Islet precursor cell (in vitro differentiated cells): ENCODE results near the gene ATP7B.
"Not testable (repeated sequence)": the region's sequence is repeated elsewhere in the genome, so short reads cannot be mapped to it uniquely, and the experiment has no call there.

Experiments
- DNase-seq: peaks from one replicate; pipeline ENCODE4 v3.0.0-alpha.2; 2018

ATP7B gene

GRCh38 chr13:51920786-51921185 is 90.5 kb downstream of the ATP7B start:
- DNase-seq = peak; percentile 52

- DNase-seq = no peak
Measured at GRCh38 chr13:51920267-51920666, 91.0 kb downstream of the ATP7B start.

GRCh38 chr13:51919531-51919930 is 91.7 kb downstream of the ATP7B start:
- DNase-seq = peak; percentile 42

- DNase-seq = peak; percentile 24
Measured at GRCh38 chr13:51916962-51917361, 94.3 kb downstream of the ATP7B start.

GRCh38 chr13:51916051-51916818 is 95.0 kb downstream of the ATP7B start:
- DNase-seq = peak; percentile 8

- peak; percentile 22 for DNase-seq
Measured at GRCh38 chr13:51914137-51914493, 97.1 kb downstream of the ATP7B start.

GRCh38 chr13:51913421-51914136 is 97.7 kb downstream of the ATP7B start:
- DNase-seq = peak; percentile 54

GRCh38 chr13:51912511-51913225 is 98.6 kb downstream of the ATP7B start:
- peak; percentile 15 for DNase-seq

- DNase-seq = peak; percentile 47
Measured at GRCh38 chr13:51912091-51912490, 99.2 kb downstream of the ATP7B start.

- DNase-seq = peak; percentile 36
Measured at GRCh38 chr13:51910508-51910907, 100.7 kb downstream of the ATP7B start.

GRCh38 chr13:51909265-51909664 is 102.0 kb downstream of the ATP7B start:
- DNase-seq = not testable (repeated sequence)

- no peak for DNase-seq
Measured at GRCh38 chr13:51907040-51907732, 104.1 kb downstream of the ATP7B start.

GRCh38 chr13:51906581-51906980 is 104.7 kb downstream of the ATP7B start:
- no peak for DNase-seq

- DNase-seq = no peak
Measured at GRCh38 chr13:51905787-51906186, 105.5 kb downstream of the ATP7B start.

- DNase-seq = no peak
Measured at GRCh38 chr13:51902776-51903175, 108.5 kb downstream of the ATP7B start.

- DNase-seq = no peak
Measured at GRCh38 chr13:51900471-51900870, 110.8 kb downstream of the ATP7B start.

GRCh38 chr13:51895906-51896888 is 115.1 kb downstream of the ATP7B start:
- peak; percentile 85 for DNase-seq

GRCh38 chr13:51894239-51894638 is 117.0 kb downstream of the ATP7B start:
- DNase-seq = peak; percentile 71

GRCh38 chr13:51892657-51893056 is 118.6 kb downstream of the ATP7B start:
- DNase-seq = no peak

GRCh38 chr13:51887468-51887867 is 123.8 kb downstream of the ATP7B start:
- DNase-seq = no peak

- DNase-seq = no peak
Measured at GRCh38 chr13:51885651-51886050, 125.6 kb downstream of the ATP7B start.

- no peak for DNase-seq
Measured at GRCh38 chr13:51883226-51883600, 128.0 kb downstream of the ATP7B start.
